Suprapubic skin (tissue), 4 donors: ENCODE results near the gene RAP1A.

Experiments used
- CTCF ChIP-seq, 2 donors: fragments of 200-600 bp in 1 of 2; fragments of 450-650 bp in 1 of 2; sonication (generic) in 1 of 2; IDR thresholded peaks; one replicate each; pipeline ENCODE4 v1.5.1; 2016 to 2019; ENCODE audit warnings: antibody characterized with exemption in 2 of 2, mild to moderate bottlenecking in 1 of 2, moderate library complexity in 1 of 2
- POLR2A ChIP-seq, 2 donors: fragments of 450-650 bp; IDR thresholded peaks; one replicate each; pipeline ENCODE4 v1.6.1; 2017; ENCODE audit warnings: antibody characterized with exemption in 2 of 2, mild to moderate bottlenecking in 2 of 2, moderate library complexity in 2 of 2
- POLR2AphosphoS5 ChIP-seq, 3 donors: sonication (generic); formaldehyde crosslinking; IDR thresholded peaks; one replicate each; pipeline ENCODE4 v1.6.1; 2017; ENCODE audit warnings: antibody characterized with exemption in 3 of 3

- no peak for TF ChIP-seq POLR2A (IDR thresholded peaks at IDR 0.05)
- no peak for TF ChIP-seq CTCF (IDR thresholded peaks at IDR 0.05)
- TF ChIP-seq POLR2AphosphoS5 (IDR thresholded peaks at IDR 0.05): no peak
Observed at GRCh38 chr1:111625276-111625675, 5.7 kb downstream of the RAP1A start.
